ENCODE data around the gene ZYX. TPM values are rescaled to one million over a fixed set of nuclear protein-coding genes. Genes with fewer than 3 reads are reported as not detected.
"Not testable (repeated sequence)": the region's sequence is repeated elsewhere in the genome, so short reads cannot be mapped to it uniquely, and the experiment has no call there.

Gene ZYX
- total RNA-seq, 2 experiments from 2014 or later, result 179 to 192 TPM

DNA sequence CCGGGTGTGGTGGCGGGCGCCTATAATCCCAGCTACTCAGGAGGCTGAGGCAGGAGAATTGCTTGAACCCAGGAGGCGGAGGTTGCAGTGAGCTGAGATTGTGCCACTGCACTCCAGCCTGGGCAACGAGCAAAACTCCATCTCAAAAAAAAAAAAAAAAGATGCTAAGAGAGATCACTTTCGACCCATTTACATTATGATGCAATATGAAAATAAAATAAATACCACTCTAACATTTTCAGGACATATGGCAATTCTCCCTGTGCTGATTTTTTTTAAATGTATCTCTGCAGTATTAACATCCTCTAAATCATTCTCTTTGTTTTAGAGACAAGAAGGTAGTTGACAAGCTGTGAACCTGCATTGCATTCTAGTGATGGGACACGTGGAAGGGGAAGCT, 34.1 kb downstream of the ZYX start:
- POLR2A ChIA-PET; H3K27ac Mint-ChIP-seq; H3K27me3 Mint-ChIP-seq (ENCODE audit: low read depth); H3K9me3 Mint-ChIP-seq (ENCODE audit: insufficient read depth); DNase-seq; H3K36me3 Mint-ChIP-seq (ENCODE audit: low read depth); H3K4me3 Mint-ChIP-seq; H3K4me1 Mint-ChIP-seq (ENCODE audit: low read depth); ATAC-seq: not testable (repeated sequence)
- CTCF ChIA-PET, result interaction anchor here (0.9 to 5.1 kb wide), 12 partner anchors 19 to 200 kb away, joined by 3 to 88 read pairs (median 6); partner anchors contain the start of gene ZYX

DNA sequence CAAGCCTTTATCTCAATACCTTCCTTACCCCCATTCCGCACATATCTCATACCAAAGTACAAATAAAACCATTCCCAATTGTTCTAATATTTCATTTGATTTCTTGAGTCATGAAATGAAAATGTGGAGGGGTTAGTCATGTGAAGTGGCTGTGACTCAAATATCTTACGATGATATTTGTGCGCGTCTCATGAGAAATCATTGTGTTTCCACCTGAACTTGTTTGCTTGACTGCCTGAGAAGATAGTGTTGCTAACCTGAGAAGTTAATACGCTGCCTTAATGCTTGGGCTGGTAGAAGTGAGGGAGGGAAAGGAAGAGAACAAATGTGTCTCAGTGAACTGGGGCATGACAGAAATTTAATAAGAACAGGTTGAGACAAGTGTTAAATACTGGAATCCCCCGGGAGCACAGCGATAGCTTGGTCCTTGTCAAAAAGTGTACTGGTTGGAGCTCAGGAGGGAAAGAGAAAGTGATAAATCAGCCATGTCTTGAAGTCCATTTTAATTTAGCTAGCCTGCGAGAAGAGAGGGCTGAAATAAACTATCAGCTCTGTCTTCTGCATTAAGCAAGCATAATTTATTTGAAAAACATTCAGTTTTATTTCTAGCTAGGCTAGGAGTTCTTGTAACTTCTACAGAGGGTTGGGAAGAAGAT, 34.7 kb downstream of the ZYX start:
- ATAC-seq (no peak), DNase-seq (no peak)
- CTCF ChIA-PET, result interaction anchor here (0.5 to 5.1 kb wide), 27 partner anchors 10 to 414 kb away, joined by 3 to 88 read pairs (median 8); partner anchors contain the start of genes EPHA1 and ZYX
- Mint-ChIP-seq H3K9me3 (ENCODE audit: insufficient read depth) (no peaks in the 10 kb centered on the region), H3K36me3 (ENCODE audit: low read depth) (no peaks in the 10 kb centered on the region), H3K4me3 (no peak overlapping the region), H3K27ac (no peak overlapping the region), H3K4me1 (ENCODE audit: low read depth) (peaks cover 3% of the 10 kb centered on the region), H3K27me3 (ENCODE audit: low read depth) (no peaks in the 10 kb centered on the region)
- POLR2A ChIA-PET, result interaction anchor here (1.3 kb wide), 1 partner anchor 35 kb away, joined by 4 read pairs; no protein-coding TSS in a partner anchor

- DNase-seq, result no peak
- POLR2A ChIA-PET, result interaction anchor here (0.7 to 1.3 kb wide), 2 partner anchors 36 to 115 kb away, joined by 3 to 4 read pairs; no protein-coding TSS in a partner anchor
- no peaks in the 10 kb centered on the region for H3K4me1 Mint-ChIP-seq (ENCODE audit: low read depth)
- no peaks in the 10 kb centered on the region for H3K36me3 Mint-ChIP-seq (ENCODE audit: low read depth)
- H3K4me3 Mint-ChIP-seq, result no peak overlapping the region
- no peaks in the 10 kb centered on the region for H3K27me3 Mint-ChIP-seq (ENCODE audit: low read depth)
- ATAC-seq, result peak; percentile 57
- CTCF ChIA-PET, result interaction anchor here (0.7 to 5.1 kb wide), 35 partner anchors 8 to 536 kb away, joined by 3 to 88 read pairs (median 6); partner anchors contain the start of gene EPHA1
- no peaks in the 10 kb centered on the region for H3K9me3 Mint-ChIP-seq (ENCODE audit: insufficient read depth)
- H3K27ac Mint-ChIP-seq, result no peak overlapping the region
These were observed 35.5 kb downstream of the ZYX start for GRCh38 chr7:143416565-143417149.

DNA sequence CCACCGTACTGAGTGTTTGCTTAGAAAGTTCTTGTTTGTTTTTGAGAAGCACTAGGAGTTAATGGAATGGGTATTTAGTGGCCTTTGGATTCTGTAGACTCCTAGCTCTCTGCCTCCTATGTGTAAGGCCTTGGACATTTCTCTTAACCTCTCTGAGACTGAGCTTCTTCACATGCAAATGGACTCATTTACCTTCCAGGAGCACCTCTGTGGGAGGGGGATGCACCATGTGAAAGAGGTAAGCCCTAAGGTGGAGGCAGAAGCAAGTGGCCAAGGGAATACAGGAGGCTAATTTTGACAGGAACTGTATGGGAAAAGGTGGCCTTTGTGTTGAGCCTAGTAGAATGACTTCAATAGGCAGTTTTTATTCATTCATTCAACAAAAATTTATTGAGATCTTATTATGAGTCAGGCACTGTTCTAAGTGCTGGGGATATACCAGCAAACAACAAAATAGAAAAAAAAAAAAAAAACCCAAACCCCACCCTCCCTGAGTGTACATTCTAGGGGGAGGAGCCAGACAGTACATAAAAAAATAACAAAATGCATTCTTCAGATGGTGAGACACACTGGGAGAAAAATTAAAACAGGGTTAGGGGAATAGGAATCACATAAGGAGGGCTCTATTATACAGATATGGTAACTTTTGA, 36.7 kb downstream of the ZYX start:
- ATAC-seq (no peak), DNase-seq (no peak)
- H3K4me3 Mint-ChIP-seq, result no peak overlapping the region
- H3K36me3 Mint-ChIP-seq (ENCODE audit: low read depth), result no peaks in the 10 kb centered on the region
- ChIA-PET POLR2A (no interaction called here), CTCF (interaction anchor here (0.8 to 5.1 kb wide), 18 partner anchors 9 to 319 kb away, joined by 3 to 88 read pairs (median 6); partner anchors contain the start of gene EPHA1)
- H3K4me1 Mint-ChIP-seq (ENCODE audit: low read depth), result no peaks in the 10 kb centered on the region
- H3K27ac Mint-ChIP-seq, result no peak overlapping the region
- no peaks in the 10 kb centered on the region for H3K27me3 Mint-ChIP-seq (ENCODE audit: low read depth)
- H3K9me3 Mint-ChIP-seq (ENCODE audit: insufficient read depth), result no peaks in the 10 kb centered on the region

GRCh38 chr7:143418681-143419458, 37.7 kb downstream of the ZYX start:
- no peak for DNase-seq
- Mint-ChIP-seq H3K4me1 (ENCODE audit: low read depth) (no peaks in the 10 kb centered on the region), H3K36me3 (ENCODE audit: low read depth) (no peaks in the 10 kb centered on the region), H3K9me3 (ENCODE audit: insufficient read depth) (no peaks in the 10 kb centered on the region), H3K27ac (no peak overlapping the region), H3K27me3 (ENCODE audit: low read depth) (no peaks in the 10 kb centered on the region), H3K4me3 (no peak overlapping the region)
- ChIA-PET CTCF (interaction anchor here (5.1 kb wide), 1 partner anchor 177 kb away, joined by 88 read pairs; no protein-coding TSS in a partner anchor), POLR2A (no interaction called here)
- ATAC-seq, result no peak

- H3K27ac Mint-ChIP-seq, result no peak overlapping the region
- no peaks in the 10 kb centered on the region for H3K27me3 Mint-ChIP-seq (ENCODE audit: low read depth)
- no peaks in the 10 kb centered on the region for H3K4me1 Mint-ChIP-seq (ENCODE audit: low read depth)
- H3K9me3 Mint-ChIP-seq (ENCODE audit: insufficient read depth), result no peaks in the 10 kb centered on the region
- ChIA-PET CTCF (interaction anchor here (0.6 kb wide), 1 partner anchor 179 kb away, joined by 3 read pairs; no protein-coding TSS in a partner anchor), POLR2A (no interaction called here)
- DNase-seq, result no peak
- ATAC-seq, result no peak
- no peaks in the 10 kb centered on the region for H3K36me3 Mint-ChIP-seq (ENCODE audit: low read depth)
- no peak overlapping the region for H3K4me3 Mint-ChIP-seq
These were observed 38.7 kb downstream of the ZYX start for GRCh38 chr7:143419880-143420279.

- H3K9me3 Mint-ChIP-seq (ENCODE audit: insufficient read depth); H3K36me3 Mint-ChIP-seq (ENCODE audit: low read depth); DNase-seq; H3K27me3 Mint-ChIP-seq (ENCODE audit: low read depth); H3K27ac Mint-ChIP-seq; H3K4me1 Mint-ChIP-seq (ENCODE audit: low read depth); ATAC-seq; H3K4me3 Mint-ChIP-seq: not testable (repeated sequence)
- POLR2A ChIA-PET, result interaction anchor here (0.6 kb wide), 1 partner anchor 13 kb away, joined by 4 read pairs; no protein-coding TSS in a partner anchor
- CTCF ChIA-PET, result interaction anchor here (0.6 kb wide), 1 partner anchor 180 kb away, joined by 3 read pairs; no protein-coding TSS in a partner anchor
These were observed 39.5 kb downstream of the ZYX start for GRCh38 chr7:143420624-143421023.

- no peak overlapping the region for H3K4me3 Mint-ChIP-seq
- H3K9me3 Mint-ChIP-seq (ENCODE audit: insufficient read depth), result no peaks in the 10 kb centered on the region
- peaks cover 13% of the 10 kb centered on the region for H3K4me1 Mint-ChIP-seq (ENCODE audit: low read depth)
- no peaks in the 10 kb centered on the region for H3K36me3 Mint-ChIP-seq (ENCODE audit: low read depth)
- H3K27me3 Mint-ChIP-seq (ENCODE audit: low read depth), result no peaks in the 10 kb centered on the region
- ChIA-PET POLR2A (interaction anchor here (0.5 kb wide), 1 partner anchor 19 kb away, joined by 4 read pairs; no protein-coding TSS in a partner anchor), CTCF (interaction anchor here (0.8 to 1.5 kb wide), 2 partner anchors 34 to 182 kb away, joined by 3 to 4 read pairs; no protein-coding TSS in a partner anchor)
- ATAC-seq (no peak), DNase-seq (no peak)
- H3K27ac Mint-ChIP-seq, result no peak overlapping the region
These were observed 40.9 kb downstream of the ZYX start for GRCh38 chr7:143422033-143422432.

DNA sequence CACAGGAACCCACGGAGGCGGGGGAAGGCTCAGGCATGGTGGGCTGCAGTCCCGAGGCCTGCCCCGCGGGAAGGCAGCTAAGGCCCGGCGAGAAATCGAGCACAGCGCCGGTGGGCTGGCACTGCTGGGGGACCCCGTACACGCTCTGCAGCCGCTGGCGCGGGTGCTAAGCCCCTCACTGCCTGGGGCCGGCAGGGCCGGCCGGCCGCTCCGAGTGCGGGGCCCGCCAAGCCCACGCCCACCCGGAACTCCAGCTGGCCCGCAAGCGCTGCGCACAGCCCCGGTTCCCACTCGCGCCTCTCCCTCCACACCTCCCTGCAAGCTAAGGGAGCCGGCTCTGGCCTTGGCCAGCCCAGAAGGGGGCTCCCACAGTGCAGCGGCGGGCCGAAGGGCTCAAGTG, 43.3 kb downstream of the ZYX start:
- H3K36me3 Mint-ChIP-seq (ENCODE audit: low read depth); ATAC-seq; H3K27ac Mint-ChIP-seq; H3K4me3 Mint-ChIP-seq; H3K27me3 Mint-ChIP-seq (ENCODE audit: low read depth); DNase-seq; H3K9me3 Mint-ChIP-seq (ENCODE audit: insufficient read depth); POLR2A ChIA-PET: not testable (repeated sequence)
- CTCF ChIA-PET, result interaction anchor here (1.2 kb wide), 1 partner anchor 8 kb away, joined by 4 read pairs; no protein-coding TSS in a partner anchor
- H3K4me1 Mint-ChIP-seq (ENCODE audit: low read depth), result peaks cover 13% of the 10 kb centered on the region

DNA sequence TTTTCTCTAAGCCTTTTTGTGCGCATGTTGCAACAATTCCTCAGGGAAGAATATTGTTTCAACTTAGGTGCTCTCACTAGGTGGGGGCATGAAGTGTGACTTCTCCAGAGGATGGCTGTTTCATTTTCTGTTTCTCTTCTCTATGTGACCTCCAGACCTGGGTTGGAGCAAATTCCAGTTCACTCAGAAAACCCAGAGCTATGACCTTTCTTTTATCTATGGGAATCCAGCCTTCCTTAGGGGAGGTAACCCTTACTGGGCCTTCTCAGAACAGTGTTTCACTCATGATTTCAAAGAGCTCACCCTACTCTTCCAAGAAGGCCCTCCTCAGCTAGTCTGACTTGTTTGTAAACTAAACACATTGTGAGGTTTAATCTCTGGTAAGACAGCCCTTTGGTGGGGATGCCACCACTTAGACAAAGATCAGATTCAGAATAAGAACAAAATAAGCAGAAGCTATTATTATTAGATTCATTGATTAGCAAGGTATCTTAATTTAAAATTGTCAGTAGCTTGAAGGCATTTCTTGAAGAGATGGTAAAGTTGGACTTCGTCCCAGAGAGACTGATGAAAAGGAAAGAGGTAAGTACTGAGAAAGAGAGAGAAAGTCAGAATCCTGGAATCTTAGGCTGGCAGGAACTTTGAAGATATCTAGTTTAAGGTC, 45.5 kb downstream of the ZYX start:
- peaks cover 13% of the 10 kb centered on the region for H3K4me1 Mint-ChIP-seq (ENCODE audit: low read depth)
- H3K36me3 Mint-ChIP-seq (ENCODE audit: low read depth), result no peaks in the 10 kb centered on the region
- no peaks in the 10 kb centered on the region for H3K9me3 Mint-ChIP-seq (ENCODE audit: insufficient read depth)
- H3K27me3 Mint-ChIP-seq (ENCODE audit: low read depth), result peaks cover 1% of the 10 kb centered on the region
- peak; percentile 44 for ATAC-seq
- ChIA-PET POLR2A (no interaction called here), CTCF (interaction anchor here (1.1 to 1.6 kb wide), 3 partner anchors 10 to 211 kb away, joined by 4 to 10 read pairs (median 7); no protein-coding TSS in a partner anchor)
- H3K27ac Mint-ChIP-seq, result no peak overlapping the region
- no peak for DNase-seq
- H3K4me3 Mint-ChIP-seq, result peak overlapping the region; percentile 6

Measured in activated CD8-positive, alpha-beta T cell treated with anti-CD3 and anti-CD28 coated beads, Interleukin-2, amount 10 ng/mL, durations not matched to agents 7 days and 5 days (primary cell).